ENCODE results near the gene VIT.

DNA sequence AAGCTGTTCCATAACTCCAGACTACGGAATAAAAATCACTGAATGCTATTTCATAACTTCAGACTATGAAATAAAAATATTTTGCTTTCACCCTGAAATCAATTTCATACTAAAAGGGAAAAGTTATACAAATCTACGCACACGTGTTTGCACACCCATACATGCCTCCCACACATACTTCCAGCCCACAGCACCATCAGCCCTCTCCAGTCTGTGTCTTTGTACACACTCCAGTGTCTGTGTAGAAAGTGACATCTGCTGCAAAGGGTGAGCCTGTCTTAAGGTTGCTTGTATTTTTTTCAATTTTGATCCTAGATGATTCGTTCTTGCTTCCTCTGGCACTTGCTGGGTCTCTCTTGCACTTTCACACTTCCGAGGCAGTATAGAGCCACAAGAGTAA is 53.6 kb downstream of the VIT start:
- TF ChIP-seq, protein P1, sequence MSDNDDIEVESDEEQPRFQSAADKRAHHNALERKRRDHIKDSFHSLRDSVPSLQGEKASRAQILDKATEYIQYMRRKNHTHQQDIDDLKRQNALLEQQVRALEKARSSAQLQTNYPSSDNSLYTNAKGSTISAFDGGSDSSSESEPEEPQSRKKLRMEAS (IDR thresholded peaks at IDR 0.05): no peak
- TF ChIP-seq, protein P2, sequence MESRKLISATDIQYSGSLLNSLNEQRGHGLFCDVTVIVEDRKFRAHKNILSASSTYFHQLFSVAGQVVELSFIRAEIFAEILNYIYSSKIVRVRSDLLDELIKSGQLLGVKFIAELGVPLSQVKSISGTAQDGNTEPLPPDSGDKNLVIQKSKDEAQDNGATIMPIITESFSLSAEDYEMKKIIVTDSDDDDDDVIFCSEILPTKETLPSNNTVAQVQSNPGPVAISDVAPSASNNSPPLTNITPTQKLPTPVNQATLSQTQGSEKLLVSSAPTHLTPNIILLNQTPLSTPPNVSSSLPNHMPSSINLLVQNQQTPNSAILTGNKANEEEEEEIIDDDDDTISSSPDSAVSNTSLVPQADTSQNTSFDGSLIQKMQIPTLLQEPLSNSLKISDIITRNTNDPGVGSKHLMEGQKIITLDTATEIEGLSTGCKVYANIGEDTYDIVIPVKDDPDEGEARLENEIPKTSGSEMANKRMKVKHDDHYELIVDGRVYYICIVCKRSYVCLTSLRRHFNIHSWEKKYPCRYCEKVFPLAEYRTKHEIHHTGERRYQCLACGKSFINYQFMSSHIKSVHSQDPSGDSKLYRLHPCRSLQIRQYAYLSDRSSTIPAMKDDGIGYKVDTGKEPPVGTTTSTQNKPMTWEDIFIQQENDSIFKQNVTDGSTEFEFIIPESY (IDR thresholded peaks at IDR 0.05): no peak
- TF ChIP-seq, protein P3, sequence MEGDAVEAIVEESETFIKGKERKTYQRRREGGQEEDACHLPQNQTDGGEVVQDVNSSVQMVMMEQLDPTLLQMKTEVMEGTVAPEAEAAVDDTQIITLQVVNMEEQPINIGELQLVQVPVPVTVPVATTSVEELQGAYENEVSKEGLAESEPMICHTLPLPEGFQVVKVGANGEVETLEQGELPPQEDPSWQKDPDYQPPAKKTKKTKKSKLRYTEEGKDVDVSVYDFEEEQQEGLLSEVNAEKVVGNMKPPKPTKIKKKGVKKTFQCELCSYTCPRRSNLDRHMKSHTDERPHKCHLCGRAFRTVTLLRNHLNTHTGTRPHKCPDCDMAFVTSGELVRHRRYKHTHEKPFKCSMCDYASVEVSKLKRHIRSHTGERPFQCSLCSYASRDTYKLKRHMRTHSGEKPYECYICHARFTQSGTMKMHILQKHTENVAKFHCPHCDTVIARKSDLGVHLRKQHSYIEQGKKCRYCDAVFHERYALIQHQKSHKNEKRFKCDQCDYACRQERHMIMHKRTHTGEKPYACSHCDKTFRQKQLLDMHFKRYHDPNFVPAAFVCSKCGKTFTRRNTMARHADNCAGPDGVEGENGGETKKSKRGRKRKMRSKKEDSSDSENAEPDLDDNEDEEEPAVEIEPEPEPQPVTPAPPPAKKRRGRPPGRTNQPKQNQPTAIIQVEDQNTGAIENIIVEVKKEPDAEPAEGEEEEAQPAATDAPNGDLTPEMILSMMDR (IDR thresholded peaks at IDR 0.05; ENCODE audit: low read depth, low read length, missing input control): no peak
- TF ChIP-seq TAF1 (conservative IDR thresholded peaks at IDR 0.05) (no peak), YY1 (IDR thresholded peaks at IDR 0.05) (no peak), EGR1 (IDR thresholded peaks at IDR 0.05; ENCODE audit: low read depth in 2 of 2) (no peak), RAD21 (IDR thresholded peaks at IDR 0.05) (no peak), NR2F2 (IDR thresholded peaks at IDR 0.05) (no peak), SP1 (IDR thresholded peaks at IDR 0.05) (no peak), HNF4A (conservative IDR thresholded peaks at IDR 0.05) (no peak)
- TF ChIP-seq, protein P4, sequence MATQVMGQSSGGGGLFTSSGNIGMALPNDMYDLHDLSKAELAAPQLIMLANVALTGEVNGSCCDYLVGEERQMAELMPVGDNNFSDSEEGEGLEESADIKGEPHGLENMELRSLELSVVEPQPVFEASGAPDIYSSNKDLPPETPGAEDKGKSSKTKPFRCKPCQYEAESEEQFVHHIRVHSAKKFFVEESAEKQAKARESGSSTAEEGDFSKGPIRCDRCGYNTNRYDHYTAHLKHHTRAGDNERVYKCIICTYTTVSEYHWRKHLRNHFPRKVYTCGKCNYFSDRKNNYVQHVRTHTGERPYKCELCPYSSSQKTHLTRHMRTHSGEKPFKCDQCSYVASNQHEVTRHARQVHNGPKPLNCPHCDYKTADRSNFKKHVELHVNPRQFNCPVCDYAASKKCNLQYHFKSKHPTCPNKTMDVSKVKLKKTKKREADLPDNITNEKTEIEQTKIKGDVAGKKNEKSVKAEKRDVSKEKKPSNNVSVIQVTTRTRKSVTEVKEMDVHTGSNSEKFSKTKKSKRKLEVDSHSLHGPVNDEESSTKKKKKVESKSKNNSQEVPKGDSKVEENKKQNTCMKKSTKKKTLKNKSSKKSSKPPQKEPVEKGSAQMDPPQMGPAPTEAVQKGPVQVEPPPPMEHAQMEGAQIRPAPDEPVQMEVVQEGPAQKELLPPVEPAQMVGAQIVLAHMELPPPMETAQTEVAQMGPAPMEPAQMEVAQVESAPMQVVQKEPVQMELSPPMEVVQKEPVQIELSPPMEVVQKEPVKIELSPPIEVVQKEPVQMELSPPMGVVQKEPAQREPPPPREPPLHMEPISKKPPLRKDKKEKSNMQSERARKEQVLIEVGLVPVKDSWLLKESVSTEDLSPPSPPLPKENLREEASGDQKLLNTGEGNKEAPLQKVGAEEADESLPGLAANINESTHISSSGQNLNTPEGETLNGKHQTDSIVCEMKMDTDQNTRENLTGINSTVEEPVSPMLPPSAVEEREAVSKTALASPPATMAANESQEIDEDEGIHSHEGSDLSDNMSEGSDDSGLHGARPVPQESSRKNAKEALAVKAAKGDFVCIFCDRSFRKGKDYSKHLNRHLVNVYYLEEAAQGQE (IDR thresholded peaks at IDR 0.05): no peak

Measured in liver (tissue), 3 donors.